Nephron (organoid): Measurements from ENCODE around the gene HSD17B2.

Source experiments
- H3K27ac Mint-ChIP-seq, 3 experiments: 2 replicates each; pipeline ENCODE4 v1.8.0; 2020; ENCODE audit warnings: mixed read lengths in 3 of 3, mild to moderate bottlenecking in 2 of 3, moderate library complexity in 1 of 3
- H3K27me3 Mint-ChIP-seq: 2 replicates; pipeline ENCODE4 v1.8.0; 2021; ENCODE audit warnings: low read depth, mild to moderate bottlenecking, moderate library complexity, mixed read lengths
- H3K36me3 Mint-ChIP-seq: 2 replicates; pipeline ENCODE4 v1.8.0; 2020; ENCODE audit warnings: low read depth, mixed read lengths
- H3K4me1 Mint-ChIP-seq: 2 replicates; pipeline ENCODE4 v1.8.0; 2020; ENCODE audit warnings: mixed read lengths
- H3K4me3 Mint-ChIP-seq, 3 experiments: 2 replicates each; pipeline ENCODE4 v1.8.0; 2020; ENCODE audit warnings: mild to moderate bottlenecking in 3 of 3, mixed read lengths in 3 of 3, moderate library complexity in 2 of 3
- H3K9me3 Mint-ChIP-seq: 2 replicates; pipeline ENCODE4 v1.8.0; 2020; ENCODE audit warnings: mixed read lengths
- CTCF ChIP-seq, 3 experiments: fragments of 200-600 bp; sonication (generic); IDR thresholded peaks; one replicate each; pipeline ENCODE4 v1.5.0; 2021; ENCODE audit warnings: antibody characterized with exemption in 3 of 3; ENCODE audit not compliant: unreplicated experiment in 3 of 3

HSD17B2 gene

DNA sequence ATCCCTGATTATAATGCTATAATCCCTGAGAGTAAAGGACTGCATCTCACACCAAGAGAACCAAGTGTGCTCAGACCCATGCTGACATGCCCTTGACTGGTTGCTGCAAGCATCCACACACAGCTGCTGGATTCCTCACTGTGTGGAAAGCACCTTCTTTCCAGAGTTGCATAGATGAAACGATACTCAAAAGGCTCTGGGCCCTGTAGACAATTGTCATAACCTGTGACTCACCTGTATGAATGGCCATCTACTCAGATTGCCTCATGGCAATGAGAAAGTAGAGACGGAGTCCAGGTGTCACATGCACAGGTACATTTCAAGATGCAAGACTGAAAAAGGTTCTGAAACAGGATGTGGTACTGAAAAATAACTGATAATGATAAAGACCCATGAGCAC, 76.9 kb downstream of the HSD17B2 start:
- no peaks in the 10 kb centered on the region for H3K9me3 Mint-ChIP-seq
- H3K27ac Mint-ChIP-seq = no peak overlapping the region
- peaks cover 13% of the 10 kb centered on the region for H3K27me3 Mint-ChIP-seq
- H3K36me3 Mint-ChIP-seq = no peaks in the 10 kb centered on the region
- peaks cover 6% of the 10 kb centered on the region for H3K4me1 Mint-ChIP-seq
- H3K4me3 Mint-ChIP-seq = no peak overlapping the region
- no peak for TF ChIP-seq CTCF (IDR thresholded peaks at IDR 0.05; ENCODE audit: unreplicated experiment in 3 of 3)

DNA sequence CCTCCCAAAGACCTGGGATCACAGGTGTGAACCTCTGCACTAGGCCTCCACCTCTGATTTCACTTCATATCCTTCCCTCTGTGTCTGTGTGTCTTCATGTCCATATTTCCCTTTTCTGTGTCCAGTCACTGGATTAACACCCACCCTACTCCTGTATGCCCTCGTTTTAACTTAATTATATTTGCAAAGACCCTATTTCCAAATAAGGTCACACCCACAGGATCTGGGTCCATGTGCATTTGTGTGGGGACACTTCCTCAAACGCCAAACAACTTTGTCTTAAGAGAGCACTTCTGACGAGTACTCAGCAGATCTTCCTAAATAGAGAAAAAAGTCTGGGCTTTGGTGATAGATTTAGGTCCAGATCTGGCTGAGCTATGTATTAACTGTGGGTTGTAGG, 78.7 kb downstream of the HSD17B2 start:
- Mint-ChIP-seq H3K4me3 (no peak overlapping the region), H3K36me3 (no peaks in the 10 kb centered on the region), H3K27ac (no peak overlapping the region), H3K4me1 (peaks cover 6% of the 10 kb centered on the region), H3K27me3 (peaks cover 13% of the 10 kb centered on the region), H3K9me3 (no peaks in the 10 kb centered on the region)
- TF ChIP-seq CTCF (IDR thresholded peaks at IDR 0.05; ENCODE audit: unreplicated experiment in 3 of 3) = no peak

- H3K4me1 Mint-ChIP-seq = peaks cover 6% of the 10 kb centered on the region
- no peaks in the 10 kb centered on the region for H3K36me3 Mint-ChIP-seq
- no peak overlapping the region for H3K4me3 Mint-ChIP-seq
- no peak overlapping the region for H3K27ac Mint-ChIP-seq
- peaks cover 13% of the 10 kb centered on the region for H3K27me3 Mint-ChIP-seq
- no peak for TF ChIP-seq CTCF (IDR thresholded peaks at IDR 0.05; ENCODE audit: unreplicated experiment in 3 of 3)
- H3K9me3 Mint-ChIP-seq = no peaks in the 10 kb centered on the region
Measured at GRCh38 chr16:82116535-82116934, 81.5 kb downstream of the HSD17B2 start.

- peaks cover 6% of the 10 kb centered on the region for H3K4me1 Mint-ChIP-seq
- no peaks in the 10 kb centered on the region for H3K36me3 Mint-ChIP-seq
- peaks cover 3% of the 10 kb centered on the region for H3K9me3 Mint-ChIP-seq
- TF ChIP-seq CTCF (IDR thresholded peaks at IDR 0.05; ENCODE audit: unreplicated experiment in 3 of 3) = no peak
- peaks cover 5% of the 10 kb centered on the region for H3K27me3 Mint-ChIP-seq
- H3K27ac Mint-ChIP-seq = no peak overlapping the region
- H3K4me3 Mint-ChIP-seq = no peak overlapping the region
Measured at GRCh38 chr16:82118749-82119148, 83.7 kb downstream of the HSD17B2 start.

- Mint-ChIP-seq H3K36me3 (no peaks in the 10 kb centered on the region), H3K4me1 (peaks cover 6% of the 10 kb centered on the region), H3K4me3 (no peak overlapping the region), H3K9me3 (peaks cover 3% of the 10 kb centered on the region), H3K27ac (no peak overlapping the region), H3K27me3 (no peaks in the 10 kb centered on the region)
- no peak for TF ChIP-seq CTCF (IDR thresholded peaks at IDR 0.05; ENCODE audit: unreplicated experiment in 3 of 3)
Measured at GRCh38 chr16:82119405-82119804, 84.4 kb downstream of the HSD17B2 start.

GRCh38 chr16:82124651-82125050, 89.6 kb downstream of the HSD17B2 start:
- Mint-ChIP-seq H3K27ac (no peak overlapping the region), H3K27me3 (no peaks in the 10 kb centered on the region), H3K4me1 (no peaks in the 10 kb centered on the region), H3K9me3 (peaks cover 12% of the 10 kb centered on the region), H3K4me3 (no peak overlapping the region), H3K36me3 (no peaks in the 10 kb centered on the region)
- no peak for TF ChIP-seq CTCF (IDR thresholded peaks at IDR 0.05; ENCODE audit: unreplicated experiment in 3 of 3)
